Fibroblast of pulmonary artery (primary cell): ENCODE results near the gene SPINK6.

Experiments
- DNase-seq: peaks from one replicate; pipeline ENCODE4 v3.0.0-alpha.2; 2010; ENCODE audit warnings: low read depth
- H3K4me3 ChIP-seq: replicated peaks from 2 replicates; pipeline ENCODE4 v1.5.1; 2011; ENCODE audit warnings: low read depth, mild to moderate bottlenecking, control low read depth, low read length, moderate library complexity
- CTCF ChIP-seq: IDR thresholded peaks from 2 replicates; pipeline ENCODE4 v1.5.1; 2011; ENCODE audit warnings: mild to moderate bottlenecking, control low read depth, low read length, inconsistent platforms; ENCODE audit errors: missing control alignments

Gene SPINK6

GRCh38 chr5:148238418-148238794 is 35.6 kb downstream of the SPINK6 start, which contains the start of gene MARCOL:
TSS of gene MARCOL (plus strand) at chr5:148238525. CDS start at chr5:148238598, 73 bp downstream.
- no peak for DNase-seq
- no peak for TF ChIP-seq CTCF
- no peak within 1 kb of the TSS for H3K4me3 ChIP-seq

GRCh38 chr5:148248894-148249293 is 46.1 kb downstream of the SPINK6 start:
- DNase-seq, result no peak
- TF ChIP-seq CTCF, result no peak
- no peak overlapping the region for H3K4me3 ChIP-seq

GRCh38 chr5:148255456-148255855 is 52.6 kb downstream of the SPINK6 start:
- no peak for DNase-seq
- TF ChIP-seq CTCF, result no peak
- no peak overlapping the region for H3K4me3 ChIP-seq

GRCh38 chr5:148259288-148259687 is 56.4 kb downstream of the SPINK6 start:
- DNase-seq, result no peak
- H3K4me3 ChIP-seq, result no peak overlapping the region
- TF ChIP-seq CTCF, result no peak

GRCh38 chr5:148261221-148261620 is 58.4 kb downstream of the SPINK6 start:
- no peak overlapping the region for H3K4me3 ChIP-seq
- DNase-seq, result no peak
- TF ChIP-seq CTCF, result no peak
